Right hindlimb (tissue), 1 donor: ENCODE results near the gene KCP.

Source experiments
- DNase-seq: peaks from one replicate; pipeline ENCODE4 v3.0.0-alpha.2; 2018

KCP gene

DNA sequence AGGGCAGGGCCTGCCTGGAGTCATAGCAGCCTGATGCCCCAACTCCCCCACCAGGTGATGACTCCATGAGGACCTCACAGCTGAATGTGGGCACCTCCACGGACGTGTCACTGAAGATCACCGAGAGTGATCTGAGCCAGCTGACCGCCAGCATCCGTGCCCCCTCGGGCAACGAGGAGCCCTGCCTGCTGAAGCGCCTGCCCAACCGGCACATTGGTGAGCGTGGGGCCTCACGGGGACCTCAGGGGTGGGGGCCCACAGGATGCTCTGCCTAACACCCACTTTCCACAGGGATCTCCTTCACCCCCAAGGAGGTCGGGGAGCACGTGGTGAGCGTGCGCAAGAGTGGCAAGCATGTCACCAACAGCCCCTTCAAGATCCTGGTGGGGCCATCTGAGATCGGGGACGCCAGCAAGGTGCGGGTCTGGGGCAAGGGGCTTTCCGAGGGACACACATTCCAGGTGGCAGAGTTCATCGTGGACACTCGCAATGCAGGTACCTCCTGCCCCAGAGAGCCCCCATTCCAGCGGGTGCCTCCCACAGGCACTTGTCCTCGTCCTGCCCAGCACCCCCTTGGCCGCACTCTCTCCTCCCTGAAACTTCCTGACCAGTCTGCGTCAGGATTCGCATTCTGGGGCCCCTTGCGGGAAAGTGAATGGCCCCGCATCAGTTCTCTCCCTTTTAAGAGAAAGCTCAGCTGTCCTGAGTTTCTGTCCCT lies 57.8 kb downstream of the KCP start:
- DNase-seq = no peak

DNA sequence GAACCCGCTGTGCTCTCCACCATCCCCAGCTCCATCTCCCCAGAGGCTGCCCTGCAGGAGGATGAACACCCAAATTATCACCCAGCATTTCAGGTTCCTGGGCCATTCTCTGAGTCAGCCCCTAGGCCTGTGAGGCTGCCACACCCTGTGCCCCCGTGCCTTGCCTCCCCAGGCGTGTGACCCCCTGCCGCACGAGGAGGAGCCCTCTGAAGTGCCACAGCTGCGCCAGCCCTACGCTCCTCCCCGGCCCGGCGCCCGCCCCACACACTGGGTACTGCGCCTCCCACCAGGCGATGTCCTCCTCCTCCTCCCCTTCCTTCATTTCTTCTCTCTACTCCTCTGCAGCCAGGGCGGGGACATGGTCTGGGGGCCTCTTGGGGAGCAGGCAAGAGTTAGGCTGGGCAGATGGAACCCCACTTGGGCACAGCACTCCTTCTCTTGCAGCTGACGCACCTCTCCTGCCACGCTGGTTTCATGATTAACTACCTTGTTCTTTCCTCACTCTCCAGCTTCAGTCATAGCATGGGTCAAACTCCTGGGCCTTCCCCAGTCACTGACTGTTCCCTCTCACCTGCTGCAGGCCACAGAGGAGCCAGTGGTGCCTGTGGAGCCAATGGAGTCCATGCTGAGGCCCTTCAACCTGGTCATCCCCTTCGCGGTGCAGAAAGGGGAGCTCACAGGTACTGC lies 60.6 kb downstream of the KCP start:
- no peak for DNase-seq

DNA sequence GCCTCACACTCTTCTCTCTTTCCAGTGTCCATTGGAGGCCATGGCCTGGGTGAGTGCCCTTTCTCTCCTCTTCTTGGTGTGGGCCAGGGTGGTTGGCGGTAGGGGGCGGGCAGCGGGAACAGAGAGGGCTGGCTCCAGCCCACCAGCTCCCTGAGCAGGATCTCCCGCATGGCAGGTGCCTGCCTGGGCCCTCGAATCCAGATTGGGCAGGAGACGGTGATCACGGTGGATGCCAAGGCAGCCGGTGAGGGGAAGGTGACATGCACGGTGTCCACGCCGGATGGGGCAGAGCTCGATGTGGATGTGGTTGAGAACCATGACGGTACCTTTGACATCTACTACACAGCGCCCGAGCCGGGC lies 61.4 kb downstream of the KCP start:
- no peak for DNase-seq

DNA sequence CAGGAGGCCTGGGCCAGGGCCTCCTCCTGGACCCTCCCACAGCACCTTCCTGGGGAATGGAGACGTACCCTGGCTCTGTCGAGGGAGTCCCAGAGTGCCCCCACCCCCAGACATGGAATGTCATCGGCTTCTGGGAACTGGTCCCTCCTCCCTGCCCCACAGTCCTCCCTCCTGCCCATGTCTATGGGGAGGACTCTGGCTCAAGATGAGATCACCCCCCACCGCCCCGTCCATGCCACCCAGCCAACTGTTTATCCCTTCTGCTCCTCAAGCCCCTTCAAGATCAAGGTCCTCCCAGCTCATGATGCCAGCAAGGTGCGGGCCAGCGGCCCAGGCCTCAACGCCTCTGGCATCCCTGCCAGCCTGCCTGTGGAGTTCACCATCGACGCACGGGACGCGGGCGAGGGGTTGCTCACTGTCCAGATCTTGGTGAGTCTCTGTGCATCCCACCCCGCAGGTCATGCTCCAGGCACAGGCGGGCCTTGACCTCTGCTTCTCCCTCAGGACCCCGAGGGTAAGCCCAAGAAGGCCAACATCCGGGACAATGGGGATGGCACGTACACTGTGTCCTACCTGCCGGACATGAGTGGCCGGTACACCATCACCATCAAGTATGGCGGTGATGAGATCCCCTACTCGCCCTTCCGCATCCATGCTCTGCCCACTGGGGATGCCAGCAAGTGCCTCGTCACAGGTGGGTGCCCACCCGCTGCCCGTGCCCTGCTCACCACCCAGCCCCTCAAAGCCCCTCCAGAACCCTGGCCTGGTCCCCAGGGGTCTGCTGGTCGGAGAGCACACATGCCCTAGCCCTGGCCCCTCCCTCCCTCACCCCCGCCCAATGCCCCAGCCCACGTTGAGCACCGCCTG lies 62.0 kb downstream of the KCP start:
- DNase-seq = no peak

DNA sequence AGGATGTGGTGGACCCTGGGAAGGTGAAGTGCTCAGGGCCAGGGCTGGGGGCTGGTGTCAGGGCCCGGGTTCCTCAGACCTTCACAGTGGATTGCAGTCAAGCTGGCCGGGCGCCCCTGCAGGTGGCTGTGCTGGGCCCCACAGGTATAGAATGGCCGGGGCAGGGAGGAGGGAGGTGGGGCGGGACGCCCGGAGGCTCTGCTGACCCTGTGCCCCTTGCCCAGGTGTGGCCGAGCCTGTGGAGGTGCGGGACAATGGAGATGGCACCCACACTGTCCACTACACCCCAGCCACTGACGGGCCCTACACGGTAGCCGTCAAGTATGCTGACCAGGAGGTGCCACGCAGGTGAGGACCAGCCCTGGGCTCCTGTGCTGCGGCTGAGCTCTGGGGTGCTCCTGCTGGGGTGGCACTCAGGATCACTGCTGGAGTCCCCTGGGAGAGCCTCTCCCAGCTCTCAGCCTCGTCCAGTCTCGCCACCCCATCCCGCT lies 62.7 kb downstream of the KCP start:
- DNase-seq = no peak

DNA sequence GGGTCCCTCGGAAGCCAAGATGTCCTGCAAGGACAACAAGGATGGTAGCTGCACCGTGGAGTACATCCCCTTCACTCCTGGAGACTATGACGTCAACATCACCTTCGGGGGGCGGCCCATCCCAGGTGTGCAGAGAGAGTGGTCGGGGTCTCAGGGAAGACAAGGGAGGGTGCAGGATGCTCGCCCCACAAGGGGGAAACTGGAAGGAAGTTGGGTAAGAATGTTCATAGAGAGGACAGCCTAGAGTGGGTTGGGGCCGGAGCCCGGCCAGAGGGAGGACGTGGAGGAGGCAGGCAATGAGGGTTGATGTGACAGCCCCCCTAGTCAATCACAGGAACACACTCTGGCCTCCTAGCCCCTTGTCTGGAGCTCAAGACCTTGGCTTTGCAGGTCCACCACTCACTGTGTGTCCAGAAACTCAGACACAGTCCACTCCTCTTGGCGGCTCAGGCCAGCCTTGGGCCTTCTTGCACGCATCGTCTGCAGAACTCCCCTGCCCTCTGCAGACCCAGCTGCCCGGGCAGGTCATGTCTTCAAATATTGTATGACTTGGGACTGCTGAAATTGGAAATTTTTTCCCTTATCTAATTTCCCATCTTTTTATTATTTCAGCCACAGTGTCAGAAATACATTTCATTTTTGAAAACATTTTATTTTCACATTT lies 63.6 kb downstream of the KCP start:
- DNase-seq = no peak

DNA sequence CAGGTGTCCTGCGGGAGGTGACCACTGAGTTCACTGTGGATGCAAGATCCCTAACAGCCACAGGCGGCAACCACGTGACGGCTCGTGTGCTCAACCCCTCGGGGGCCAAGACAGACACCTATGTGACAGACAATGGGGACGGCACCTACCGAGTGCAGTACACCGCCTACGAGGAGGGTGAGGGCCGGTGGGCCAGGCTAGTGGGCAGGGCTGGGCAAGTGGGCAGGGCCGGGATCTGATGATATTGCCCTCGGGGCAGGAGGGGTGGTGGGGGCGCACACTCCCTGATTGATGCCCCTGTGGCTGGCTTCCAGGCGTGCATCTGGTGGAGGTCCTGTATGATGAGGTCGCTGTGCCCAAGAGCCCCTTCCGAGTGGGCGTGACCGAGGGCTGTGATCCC lies 64.5 kb downstream of the KCP start:
- no peak for DNase-seq

DNA sequence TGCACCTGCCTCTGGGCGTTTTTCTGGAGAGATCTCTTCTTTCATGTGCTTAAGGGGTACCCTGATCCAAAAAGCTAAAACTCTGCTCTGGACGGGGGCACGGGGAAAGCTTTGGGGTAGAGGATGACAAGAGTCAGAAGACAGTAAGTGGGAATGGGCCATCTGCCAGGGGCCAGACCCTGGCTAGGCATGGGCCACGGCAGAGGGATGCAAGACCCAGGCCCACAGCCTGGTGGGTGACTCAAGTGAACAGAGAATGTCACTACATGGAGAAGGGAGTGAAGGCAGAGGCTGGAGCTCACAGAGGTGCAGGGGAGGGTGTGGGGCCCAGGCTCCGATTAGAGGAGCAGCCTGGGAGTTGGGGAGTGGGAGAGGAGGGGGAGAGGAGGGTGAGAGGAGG lies 65.0 kb downstream of the KCP start:
- no peak for DNase-seq

DNA sequence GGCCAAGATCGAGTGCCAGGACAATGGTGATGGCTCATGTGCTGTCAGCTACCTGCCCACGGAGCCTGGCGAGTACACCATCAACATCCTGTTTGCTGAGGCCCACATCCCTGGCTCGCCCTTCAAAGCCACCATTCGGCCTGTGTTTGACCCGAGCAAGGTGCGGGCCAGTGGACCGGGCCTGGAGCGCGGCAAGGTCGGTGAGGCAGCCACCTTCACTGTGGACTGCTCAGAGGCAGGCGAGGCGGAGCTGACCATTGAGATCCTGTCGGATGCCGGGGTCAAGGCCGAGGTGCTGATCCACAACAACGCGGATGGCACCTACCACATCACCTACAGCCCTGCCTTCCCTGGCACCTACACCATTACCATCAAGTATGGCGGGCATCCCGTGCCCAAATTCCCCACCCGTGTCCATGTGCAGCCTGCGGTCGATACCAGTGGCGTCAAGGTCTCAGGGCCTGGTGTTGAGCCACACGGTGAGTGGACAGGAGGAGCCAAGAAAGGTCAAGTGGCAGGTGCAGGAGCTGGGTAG lies 65.7 kb downstream of the KCP start:
- DNase-seq = no peak

DNA sequence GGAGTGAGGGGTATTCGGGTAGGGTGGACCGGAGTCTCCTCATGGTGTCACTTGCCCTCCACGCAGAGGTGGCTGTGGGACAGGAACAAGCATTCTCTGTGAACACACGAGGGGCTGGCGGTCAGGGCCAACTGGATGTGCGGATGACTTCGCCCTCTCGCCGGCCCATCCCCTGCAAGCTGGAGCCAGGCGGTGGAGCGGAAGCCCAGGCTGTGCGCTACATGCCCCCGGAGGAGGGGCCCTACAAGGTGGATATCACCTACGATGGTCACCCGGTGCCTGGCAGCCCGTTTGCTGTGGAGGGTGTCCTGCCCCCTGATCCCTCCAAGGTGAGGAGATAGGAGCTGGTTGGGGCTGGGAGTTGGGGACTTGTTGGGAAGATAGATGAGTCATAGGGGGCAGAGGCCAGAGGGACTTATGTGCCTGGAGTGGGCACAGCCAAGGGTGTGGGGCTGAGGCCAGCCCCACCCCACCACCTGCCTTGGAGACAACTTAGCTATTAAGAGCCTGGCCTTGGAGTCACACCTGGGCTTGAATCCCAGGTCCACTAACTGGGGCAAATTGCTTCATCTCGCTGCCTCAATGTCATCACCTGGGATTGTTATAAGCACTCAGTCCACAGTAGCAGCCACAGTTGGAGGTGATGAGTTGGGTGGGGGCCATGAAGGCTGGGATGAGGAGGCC lies 66.4 kb downstream of the KCP start:
- no peak for DNase-seq

DNA sequence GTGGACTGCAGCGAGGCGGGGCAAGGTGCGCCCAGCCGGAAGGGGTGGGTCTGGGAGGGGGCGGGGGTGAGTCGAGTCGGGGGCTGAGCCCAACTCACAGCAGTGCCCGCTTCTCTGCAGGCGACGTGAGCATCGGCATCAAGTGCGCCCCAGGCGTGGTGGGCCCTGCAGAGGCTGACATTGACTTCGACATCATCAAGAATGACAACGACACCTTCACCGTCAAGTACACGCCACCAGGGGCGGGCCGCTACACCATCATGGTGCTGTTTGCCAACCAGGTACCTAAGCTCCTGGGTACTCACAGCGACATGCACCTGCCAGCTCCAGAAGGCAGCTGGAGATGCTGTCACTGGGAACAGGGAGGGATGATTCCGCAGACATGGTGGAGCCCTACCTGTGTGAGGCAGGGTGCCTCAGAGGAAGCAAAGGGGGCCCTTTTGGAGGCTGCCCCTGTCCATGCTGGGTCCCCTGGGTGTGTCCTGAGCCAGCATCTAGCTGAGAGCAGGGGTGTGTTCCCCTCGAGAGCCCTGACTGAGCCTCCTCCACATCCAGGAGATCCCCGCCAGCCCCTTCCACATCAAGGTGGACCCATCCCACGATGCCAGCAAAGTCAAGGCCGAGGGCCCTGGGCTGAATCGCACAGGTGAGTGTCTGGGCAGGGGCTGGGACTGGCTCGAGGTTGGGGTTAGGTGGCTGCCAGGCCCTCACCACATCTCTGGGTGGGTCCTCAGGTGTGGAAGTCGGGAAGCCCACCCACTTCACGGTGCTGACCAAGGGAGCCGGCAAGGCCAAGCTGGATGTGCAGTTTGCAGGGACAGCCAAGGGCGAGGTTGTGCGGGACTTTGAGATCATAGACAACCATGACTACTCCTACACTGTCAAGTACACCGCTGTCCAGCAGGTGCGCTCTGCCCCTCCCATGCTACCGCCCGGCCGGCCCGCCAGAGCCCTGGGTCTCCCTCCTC lies 67.6 kb downstream of the KCP start:
- no peak for DNase-seq

DNA sequence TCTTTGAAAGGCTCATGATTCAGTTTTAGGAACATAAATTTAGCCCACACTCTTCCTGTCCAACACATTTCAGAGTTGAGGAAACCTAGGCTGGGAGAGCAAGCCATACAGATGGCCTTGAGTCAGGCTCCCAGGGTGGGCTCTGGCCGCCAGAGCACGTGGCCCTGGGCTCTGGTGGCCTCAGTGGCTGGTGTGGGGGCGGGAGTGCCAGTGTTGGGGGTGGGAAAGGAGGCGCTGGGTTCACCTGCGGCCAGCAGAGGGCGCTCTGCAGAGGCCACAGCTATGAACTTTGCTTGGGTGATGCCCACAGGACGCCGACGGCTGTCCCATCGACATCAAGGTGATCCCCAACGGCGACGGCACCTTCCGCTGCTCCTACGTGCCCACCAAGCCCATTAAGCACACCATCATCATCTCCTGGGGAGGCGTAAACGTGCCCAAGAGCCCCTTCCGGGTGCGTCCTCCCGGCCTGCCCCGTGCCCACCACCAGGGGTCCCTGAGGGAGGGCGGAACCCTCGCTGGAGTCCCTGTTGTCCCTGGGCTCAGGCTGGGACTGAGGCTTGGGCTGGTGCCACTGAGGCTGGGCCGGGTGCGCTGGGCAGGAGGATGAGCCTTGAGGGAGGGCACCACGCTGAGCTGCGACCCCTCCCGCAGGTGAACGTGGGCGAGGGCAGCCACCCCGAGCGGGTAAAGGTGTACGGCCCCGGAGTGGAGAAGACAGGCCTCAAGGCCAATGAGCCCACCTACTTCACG lies 68.4 kb downstream of the KCP start:
- no peak for DNase-seq

DNA sequence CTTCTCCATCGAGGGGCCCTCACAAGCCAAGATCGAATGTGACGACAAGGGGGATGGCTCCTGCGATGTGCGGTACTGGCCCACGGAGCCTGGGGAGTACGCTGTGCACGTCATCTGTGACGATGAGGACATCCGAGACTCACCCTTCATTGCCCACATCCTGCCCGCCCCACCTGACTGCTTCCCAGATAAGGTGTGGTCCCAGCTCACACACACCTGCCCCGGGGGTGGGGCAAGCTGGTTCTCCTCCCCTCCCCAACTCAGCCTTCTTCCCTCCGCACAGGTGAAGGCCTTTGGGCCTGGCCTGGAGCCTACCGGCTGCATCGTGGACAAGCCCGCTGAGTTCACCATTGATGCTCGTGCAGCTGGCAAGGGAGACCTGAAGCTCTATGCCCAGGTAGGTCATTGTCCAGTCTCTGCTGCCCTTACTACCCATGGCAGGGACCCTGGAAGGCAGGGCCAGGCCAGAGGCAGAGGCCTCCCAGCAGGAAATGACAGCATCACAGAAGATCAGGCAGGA lies 69.3 kb downstream of the KCP start:
- no peak for DNase-seq

DNA sequence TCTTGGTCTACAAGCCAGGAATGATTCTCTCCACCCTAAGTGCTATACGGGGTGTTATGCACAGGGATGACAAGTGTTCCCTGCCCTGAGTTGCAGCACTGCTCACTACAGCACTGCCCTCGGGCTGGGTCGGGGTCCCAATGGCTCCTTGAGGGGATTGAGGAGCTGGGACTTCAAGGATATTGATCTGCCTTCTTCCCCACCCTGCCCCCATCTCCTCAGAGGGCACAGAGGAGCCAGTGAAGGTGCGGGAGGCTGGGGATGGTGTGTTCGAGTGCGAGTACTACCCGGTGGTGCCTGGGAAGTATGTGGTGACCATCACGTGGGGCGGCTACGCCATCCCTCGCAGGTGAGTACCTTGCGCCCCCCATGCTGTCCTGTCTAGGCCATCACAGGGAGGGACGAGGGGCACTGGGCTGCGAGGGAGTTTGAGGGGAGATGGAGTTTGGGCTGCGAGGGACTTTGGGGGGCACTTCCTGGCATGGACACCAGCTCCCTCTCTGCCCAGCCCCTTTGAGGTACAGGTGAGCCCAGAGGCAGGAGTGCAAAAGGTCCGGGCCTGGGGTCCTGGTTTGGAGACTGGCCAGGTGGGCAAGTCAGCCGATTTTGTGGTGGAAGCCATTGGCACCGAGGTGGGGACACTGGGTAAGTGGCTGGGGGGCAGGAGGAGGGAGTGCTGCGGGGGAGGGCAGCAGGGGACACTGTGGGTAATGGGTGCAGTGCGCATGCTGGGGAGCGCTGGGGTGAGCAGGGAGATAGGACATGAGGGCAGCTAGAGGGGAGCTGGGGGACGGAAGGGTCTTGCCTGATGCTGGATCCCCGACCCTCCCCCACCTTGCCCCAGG lies 70.0 kb downstream of the KCP start:
- DNase-seq = no peak

DNA sequence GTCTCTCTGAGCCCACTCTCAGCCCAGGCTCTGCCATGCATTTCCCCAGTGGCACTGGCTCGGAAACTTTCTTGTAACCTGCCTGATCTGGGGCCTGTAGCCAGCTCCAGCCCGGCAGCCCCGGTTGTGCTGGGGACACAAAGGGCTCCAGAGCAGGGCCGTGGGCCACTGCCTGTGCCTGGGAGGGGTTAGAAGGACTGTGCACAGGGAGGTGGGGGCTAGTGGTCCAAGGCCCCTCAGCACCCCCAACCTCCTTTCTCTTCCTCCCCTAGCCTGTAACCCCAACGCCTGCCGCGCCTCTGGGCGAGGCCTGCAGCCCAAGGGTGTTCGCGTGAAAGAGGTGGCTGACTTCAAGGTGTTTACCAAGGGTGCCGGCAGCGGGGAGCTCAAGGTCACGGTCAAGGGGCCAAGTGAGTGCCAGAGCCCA lies 70.7 kb downstream of the KCP start:
- no peak for DNase-seq

DNA sequence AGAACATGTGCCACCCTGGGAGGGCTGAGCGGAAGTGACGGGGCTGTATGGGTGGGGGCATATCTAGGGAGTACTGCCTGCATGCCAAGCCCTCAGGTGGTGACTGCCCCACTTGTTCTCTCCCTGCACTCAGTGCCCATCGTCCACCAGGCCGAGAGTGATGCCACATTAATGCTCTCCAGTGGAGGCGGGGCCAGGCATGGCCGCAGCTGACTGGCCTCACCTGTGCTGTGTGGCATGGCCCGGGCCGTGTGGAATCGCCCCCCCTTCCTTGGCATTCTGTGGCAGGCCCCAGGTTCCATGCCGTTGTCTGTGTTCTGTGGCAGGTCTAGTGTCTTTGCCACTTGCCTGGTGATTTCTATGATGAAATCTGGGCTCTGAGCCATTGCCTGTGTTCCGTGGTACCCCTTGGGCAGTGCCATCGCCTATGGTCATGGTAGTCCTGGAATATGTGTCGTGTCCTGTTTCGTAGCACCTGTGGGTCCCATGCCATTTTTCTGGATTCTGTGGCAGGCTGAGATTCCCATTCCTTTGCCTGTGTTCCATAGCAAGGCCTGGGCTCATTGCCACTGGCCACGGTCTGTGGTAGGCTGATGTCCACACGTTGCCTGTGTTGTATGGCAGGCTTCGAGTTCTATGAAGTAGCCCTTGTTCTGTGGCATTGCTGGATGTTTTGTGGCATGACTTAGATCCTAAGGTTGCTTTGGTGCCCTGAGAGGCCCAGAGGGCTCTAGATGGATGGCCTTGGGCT lies 71.4 kb downstream of the KCP start:
- no peak for DNase-seq

DNA sequence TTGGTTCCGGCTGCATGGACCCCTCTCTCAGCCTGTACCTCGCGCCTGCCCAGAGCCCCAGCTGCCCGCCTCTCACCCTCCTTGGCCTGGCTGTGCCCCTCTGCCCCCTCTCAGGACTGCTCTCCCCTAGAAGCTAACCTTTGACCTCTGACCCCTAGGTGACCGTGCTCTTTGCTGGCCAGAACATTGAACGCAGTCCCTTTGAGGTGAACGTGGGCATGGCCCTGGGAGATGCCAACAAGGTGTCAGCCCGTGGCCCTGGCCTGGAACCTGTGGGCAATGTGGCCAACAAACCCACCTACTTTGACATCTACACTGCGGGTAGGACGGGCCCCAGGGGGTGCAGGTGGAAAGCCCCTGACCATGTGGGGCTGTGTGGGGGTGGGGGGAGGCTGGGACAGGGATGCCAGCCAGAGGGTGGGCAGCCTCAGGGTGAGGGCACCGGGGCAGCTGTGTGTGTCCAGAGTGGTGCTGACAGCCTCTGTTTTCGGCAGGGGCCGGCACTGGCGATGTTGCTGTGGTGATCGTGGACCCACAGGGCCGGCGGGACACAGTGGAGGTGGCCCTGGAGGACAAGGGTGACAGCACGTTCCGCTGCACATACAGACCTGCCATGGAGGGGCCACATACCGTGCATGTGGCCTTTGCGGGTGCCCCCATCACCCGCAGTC lies 72.3 kb downstream of the KCP start:
- no peak for DNase-seq

DNA sequence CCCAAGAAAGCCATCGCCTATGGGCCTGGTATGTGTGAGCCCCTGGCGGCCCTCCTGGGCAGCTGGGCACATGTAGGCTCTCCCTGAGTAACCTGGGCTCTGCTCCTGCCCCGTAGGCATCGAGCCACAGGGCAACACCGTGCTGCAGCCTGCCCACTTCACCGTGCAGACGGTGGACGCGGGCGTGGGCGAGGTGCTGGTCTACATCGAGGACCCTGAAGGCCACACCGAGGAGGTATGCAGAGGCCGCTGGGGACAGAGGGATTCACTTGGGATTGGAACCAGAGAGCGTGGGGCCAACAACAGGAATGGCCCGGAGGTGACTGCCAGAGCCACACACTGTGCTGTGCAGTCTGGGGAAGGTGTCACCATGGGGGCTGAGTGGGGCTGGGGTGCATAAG lies 73.0 kb downstream of the KCP start:
- no peak for DNase-seq
